Neural progenitor cell (in vitro differentiated cells): Measurements from ENCODE around the gene CAPN8.

ENCODE experiments used
- EZH2 ChIP-seq: fragments of 200-600 bp; sonication (generic); IDR thresholded peaks from 2 replicates; pipeline ENCODE4 v1.6.1; 2017; ENCODE audit warnings: antibody characterized with exemption, mild to moderate bottlenecking, moderate library complexity
- EZH2phosphoT487 ChIP-seq: fragments of 200-600 bp; sonication (generic); IDR thresholded peaks from 2 replicates; pipeline ENCODE4 v1.6.1; 2017; ENCODE audit warnings: antibody characterized with exemption
- TF ChIP-seq, protein P1 (sequence below): fragments of 200-600 bp; sonication (generic); IDR thresholded peaks from 2 replicates; pipeline ENCODE4 v1.5.1; 2017; ENCODE audit warnings: antibody characterized with exemption, mild to moderate bottlenecking

DNA sequence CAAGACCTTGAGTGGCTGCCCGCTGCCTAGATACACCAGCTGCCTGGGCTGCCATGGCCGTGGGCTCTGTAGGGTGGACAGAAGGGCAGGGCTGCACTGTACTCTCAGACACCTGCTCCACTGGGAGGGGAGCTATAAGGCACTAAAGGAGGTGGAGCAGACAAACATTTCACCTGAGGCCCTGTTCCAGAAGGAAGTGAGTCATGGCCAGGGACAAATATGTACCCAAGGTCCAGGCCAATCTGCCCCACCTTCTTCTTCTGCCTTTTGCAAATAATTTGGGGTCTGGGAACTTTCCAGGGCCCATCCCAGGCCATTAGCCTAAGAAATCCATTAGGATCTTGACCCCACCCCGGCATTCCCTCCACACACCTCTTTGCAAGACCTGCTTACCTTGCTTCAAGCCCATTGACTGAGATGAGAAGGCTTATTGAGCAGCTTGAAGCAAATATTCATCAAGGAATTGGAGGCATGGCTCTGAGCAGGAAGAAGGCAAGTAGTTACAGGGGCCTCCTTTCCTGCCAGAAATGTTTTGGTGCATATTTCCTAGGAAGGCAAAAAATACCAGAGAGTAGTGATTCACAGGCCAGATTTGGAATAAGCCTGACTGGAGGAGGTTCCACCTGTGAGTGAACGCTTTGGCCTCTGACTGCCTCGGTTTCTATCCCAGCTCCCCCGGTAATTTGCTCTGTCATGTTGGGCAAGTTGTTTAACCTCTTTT, at the start of gene CAPN8:
- TF ChIP-seq, protein P1, sequence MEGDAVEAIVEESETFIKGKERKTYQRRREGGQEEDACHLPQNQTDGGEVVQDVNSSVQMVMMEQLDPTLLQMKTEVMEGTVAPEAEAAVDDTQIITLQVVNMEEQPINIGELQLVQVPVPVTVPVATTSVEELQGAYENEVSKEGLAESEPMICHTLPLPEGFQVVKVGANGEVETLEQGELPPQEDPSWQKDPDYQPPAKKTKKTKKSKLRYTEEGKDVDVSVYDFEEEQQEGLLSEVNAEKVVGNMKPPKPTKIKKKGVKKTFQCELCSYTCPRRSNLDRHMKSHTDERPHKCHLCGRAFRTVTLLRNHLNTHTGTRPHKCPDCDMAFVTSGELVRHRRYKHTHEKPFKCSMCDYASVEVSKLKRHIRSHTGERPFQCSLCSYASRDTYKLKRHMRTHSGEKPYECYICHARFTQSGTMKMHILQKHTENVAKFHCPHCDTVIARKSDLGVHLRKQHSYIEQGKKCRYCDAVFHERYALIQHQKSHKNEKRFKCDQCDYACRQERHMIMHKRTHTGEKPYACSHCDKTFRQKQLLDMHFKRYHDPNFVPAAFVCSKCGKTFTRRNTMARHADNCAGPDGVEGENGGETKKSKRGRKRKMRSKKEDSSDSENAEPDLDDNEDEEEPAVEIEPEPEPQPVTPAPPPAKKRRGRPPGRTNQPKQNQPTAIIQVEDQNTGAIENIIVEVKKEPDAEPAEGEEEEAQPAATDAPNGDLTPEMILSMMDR = no peak
- TF ChIP-seq EZH2 (no peak), EZH2phosphoT487 (no peak)
